ENCODE results near the gene NCAPD3. TPM values are rescaled to one million over a fixed set of nuclear protein-coding genes. Genes with fewer than 3 reads are reported as not detected.

The NCAPD3 gene
- total and polyA plus RNA-seq, 5 donors from 2014 or later = 12.9 to 38.2 (median 15.3) TPM

DNA sequence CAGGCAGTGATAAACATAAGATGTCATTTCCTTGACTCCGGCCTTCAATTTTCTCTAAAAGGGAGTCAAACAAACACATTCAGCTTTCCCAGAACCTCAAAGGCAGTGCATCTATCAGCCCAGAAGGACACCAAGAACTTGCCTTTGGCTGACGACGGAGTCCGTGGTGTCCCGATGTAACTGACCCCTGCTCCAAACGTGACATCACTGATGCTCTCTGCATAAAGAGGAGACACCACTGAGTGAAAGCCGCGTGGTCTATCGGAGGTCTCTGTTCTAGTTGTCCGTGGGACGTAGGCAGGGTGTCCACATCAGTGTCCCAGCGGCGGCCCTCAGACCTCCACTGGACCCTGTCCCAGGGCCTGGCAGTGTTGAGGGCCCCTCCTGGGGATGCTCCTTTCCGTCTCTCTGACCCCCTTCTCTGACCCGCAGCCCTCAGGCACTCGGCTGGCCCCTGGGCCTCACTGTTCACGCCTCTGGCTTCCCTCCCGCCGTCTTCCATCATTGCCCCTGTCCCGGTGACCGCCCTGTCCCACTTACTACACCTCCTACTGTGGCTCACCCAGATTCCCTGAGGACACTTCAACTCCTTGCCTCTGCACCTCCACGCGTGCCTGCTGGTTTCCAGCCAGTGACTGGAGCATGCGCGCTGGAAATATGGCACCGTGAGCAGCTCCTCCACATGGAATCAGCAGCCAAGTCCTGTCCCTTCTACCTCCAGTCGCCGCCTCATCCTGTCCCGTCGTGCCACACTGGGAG is 70.4 kb downstream of the NCAPD3 start:
- peaks cover 57% of the 10 kb centered on the region for H3K36me3 Mint-ChIP-seq
- H3K27ac Mint-ChIP-seq = peak overlapping the region in 1 of 3 donors; percentile 5
- Histone ChIP-seq H3K27ac (ENCODE audit: insufficient read depth, low read length, poor library complexity, severe bottlenecking) (no peak overlapping the region), H3K27me3 (ENCODE audit: control insufficient read depth, insufficient read depth, low read length) (no peaks in the 10 kb centered on the region), H3K4me3 (ENCODE audit: low read depth, low read length) (no peak overlapping the region), H3K4me1 (ENCODE audit: control insufficient read depth, insufficient read depth, low read length, poor library complexity, severe bottlenecking) (no peaks in the 10 kb centered on the region), H3K9me3 (ENCODE audit: control insufficient read depth in 2 of 2, low read length in 2 of 2) (no peaks in the 10 kb centered on the region), H3K36me3 (ENCODE audit: control insufficient read depth, insufficient read depth, low read length) (peaks cover 58% of the 10 kb centered on the region)
- ATAC-seq (ENCODE audit: low read depth in 2 of 2) (no peak), DNase-seq (no peak)
- H3K9me3 Mint-ChIP-seq = no peaks in the 10 kb centered on the region
- no peaks in the 10 kb centered on the region for H3K27me3 Mint-ChIP-seq
- H3K4me3 Mint-ChIP-seq = no peak overlapping the region
- peaks cover 0 to 2% (median 0%) of the 10 kb centered on the region in 4 donors for H3K4me1 Mint-ChIP-seq

DNA sequence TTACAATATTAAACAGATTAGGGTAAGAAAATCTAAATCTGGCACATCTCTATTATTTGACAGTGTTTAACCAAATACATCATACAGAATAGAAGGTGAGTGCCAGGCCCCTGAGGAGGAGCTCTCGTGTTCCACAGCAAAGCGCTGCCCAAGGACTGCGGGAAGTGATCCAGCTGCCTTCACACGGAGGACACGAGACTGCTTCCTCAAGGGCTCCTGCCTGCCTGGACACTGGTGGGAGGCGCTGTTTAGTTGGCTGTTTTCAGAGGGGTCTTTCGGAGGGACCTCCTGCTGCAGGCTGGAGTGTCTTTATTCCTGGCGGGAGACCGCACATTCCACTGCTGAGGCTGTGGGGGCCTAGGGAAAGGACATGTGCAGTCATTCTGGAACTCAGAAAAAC is 71.1 kb downstream of the NCAPD3 start:
- DNase-seq = no peak
- H3K36me3 ChIP-seq (ENCODE audit: control insufficient read depth, insufficient read depth, low read length) = peaks cover 52% of the 10 kb centered on the region
- no peaks in the 10 kb centered on the region for H3K4me1 ChIP-seq (ENCODE audit: control insufficient read depth, insufficient read depth, low read length, poor library complexity, severe bottlenecking)
- no peaks in the 10 kb centered on the region for H3K27me3 ChIP-seq (ENCODE audit: control insufficient read depth, insufficient read depth, low read length)
- no peak overlapping the region for H3K4me3 ChIP-seq (ENCODE audit: low read depth, low read length)
- H3K27me3 Mint-ChIP-seq = no peaks in the 10 kb centered on the region
- ATAC-seq (ENCODE audit: low read depth in 2 of 2) = no peak
- no peak overlapping the region for H3K4me3 Mint-ChIP-seq
- H3K27ac Mint-ChIP-seq = no peak overlapping the region
- peaks cover 0 to 2% (median 0%) of the 10 kb centered on the region in 4 donors for H3K4me1 Mint-ChIP-seq
- H3K9me3 Mint-ChIP-seq = no peaks in the 10 kb centered on the region
- no peak overlapping the region for H3K27ac ChIP-seq (ENCODE audit: insufficient read depth, low read length, poor library complexity, severe bottlenecking)
- peaks cover 51% of the 10 kb centered on the region for H3K36me3 Mint-ChIP-seq
- no peaks in the 10 kb centered on the region for H3K9me3 ChIP-seq (ENCODE audit: control insufficient read depth in 2 of 2, low read length in 2 of 2)

DNA sequence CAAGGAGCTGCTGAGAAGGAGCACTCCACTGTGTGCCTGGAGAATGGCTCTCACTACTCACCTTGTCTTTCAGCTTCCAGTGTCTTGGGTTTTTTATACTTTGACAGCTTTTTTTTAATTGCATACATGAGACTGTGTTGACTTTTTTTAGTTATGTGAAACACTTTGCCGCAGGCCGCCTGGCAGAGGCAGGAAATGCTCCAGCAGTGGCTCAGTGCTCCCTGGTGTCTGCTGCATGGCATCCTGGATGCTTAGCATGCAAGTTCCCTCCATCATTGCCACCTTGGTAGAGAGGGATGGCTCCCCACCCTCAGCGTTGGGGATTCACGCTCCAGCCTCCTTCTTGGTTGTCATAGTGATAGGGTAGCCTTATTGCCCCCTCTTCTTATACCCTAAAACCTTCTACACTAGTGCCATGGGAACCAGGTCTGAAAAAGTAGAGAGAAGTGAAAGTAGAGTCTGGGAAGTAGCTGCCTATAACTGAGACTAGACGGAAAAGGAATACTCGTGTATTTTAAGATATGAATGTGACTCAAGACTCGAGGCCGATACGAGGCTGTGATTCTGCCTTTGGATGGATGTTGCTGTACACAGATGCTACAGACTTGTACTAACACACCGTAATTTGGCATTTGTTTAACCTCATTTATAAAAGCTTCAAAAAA is 72.6 kb downstream of the NCAPD3 start:
- H3K4me1 ChIP-seq (ENCODE audit: control insufficient read depth, insufficient read depth, low read length, poor library complexity, severe bottlenecking) = no peaks in the 10 kb centered on the region
- H3K4me1 Mint-ChIP-seq = peaks cover 0 to 2% (median 0%) of the 10 kb centered on the region in 4 donors
- H3K9me3 Mint-ChIP-seq = no peaks in the 10 kb centered on the region
- no peaks in the 10 kb centered on the region for H3K27me3 Mint-ChIP-seq
- H3K36me3 ChIP-seq (ENCODE audit: control insufficient read depth, insufficient read depth, low read length) = peaks cover 38% of the 10 kb centered on the region
- no peak overlapping the region for H3K4me3 Mint-ChIP-seq
- no peak overlapping the region for H3K4me3 ChIP-seq (ENCODE audit: low read depth, low read length)
- DNase-seq (no peak), ATAC-seq (ENCODE audit: low read depth in 2 of 2) (no peak)
- H3K9me3 ChIP-seq (ENCODE audit: control insufficient read depth in 2 of 2, low read length in 2 of 2) = no peaks in the 10 kb centered on the region
- H3K27ac Mint-ChIP-seq = peak overlapping the region in 2 of 3 donors; percentile 60 to 75
- no peak overlapping the region for H3K27ac ChIP-seq (ENCODE audit: insufficient read depth, low read length, poor library complexity, severe bottlenecking)
- H3K27me3 ChIP-seq (ENCODE audit: control insufficient read depth, insufficient read depth, low read length) = no peaks in the 10 kb centered on the region
- H3K36me3 Mint-ChIP-seq = peaks cover 36% of the 10 kb centered on the region

DNA sequence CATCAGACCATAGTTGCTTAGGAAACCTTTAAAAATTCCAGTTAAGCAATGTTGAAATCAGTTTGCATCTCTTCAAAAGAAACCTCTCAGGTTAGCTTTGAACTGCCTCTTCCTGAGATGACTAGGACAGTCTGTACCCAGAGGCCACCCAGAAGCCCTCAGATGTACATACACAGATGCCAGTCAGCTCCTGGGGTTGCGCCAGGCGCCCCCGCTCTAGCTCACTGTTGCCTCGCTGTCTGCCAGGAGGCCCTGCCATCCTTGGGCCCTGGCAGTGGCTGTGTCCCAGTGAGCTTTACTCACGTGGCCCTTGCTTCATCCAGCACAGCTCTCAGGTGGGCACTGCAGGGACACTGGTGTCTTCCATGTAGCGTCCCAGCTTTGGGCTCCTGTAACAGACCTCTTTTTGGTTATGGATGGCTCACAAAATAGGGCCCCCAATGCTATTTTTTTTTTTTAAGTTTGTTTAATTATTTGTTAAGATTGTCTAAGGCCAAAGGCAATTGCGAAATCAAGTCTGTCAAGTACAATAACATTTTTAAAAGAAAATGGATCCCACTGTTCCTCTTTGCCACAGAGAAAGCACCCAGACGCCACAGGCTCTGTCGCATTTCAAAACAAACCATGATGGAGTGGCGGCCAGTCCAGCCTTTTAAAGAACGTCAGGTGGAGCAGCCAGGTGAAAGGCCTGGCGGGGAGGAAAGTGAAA is 73.4 kb downstream of the NCAPD3 start:
- H3K27me3 Mint-ChIP-seq = no peaks in the 10 kb centered on the region
- no peak overlapping the region for H3K4me3 Mint-ChIP-seq
- H3K36me3 Mint-ChIP-seq = peaks cover 28% of the 10 kb centered on the region
- no peaks in the 10 kb centered on the region for H3K27me3 ChIP-seq (ENCODE audit: control insufficient read depth, insufficient read depth, low read length)
- H3K27ac Mint-ChIP-seq = no peak overlapping the region
- H3K4me1 Mint-ChIP-seq = peaks cover 0 to 2% (median 0%) of the 10 kb centered on the region in 4 donors
- no peaks in the 10 kb centered on the region for H3K4me1 ChIP-seq (ENCODE audit: control insufficient read depth, insufficient read depth, low read length, poor library complexity, severe bottlenecking)
- H3K9me3 ChIP-seq (ENCODE audit: control insufficient read depth in 2 of 2, low read length in 2 of 2) = no peaks in the 10 kb centered on the region
- no peak for DNase-seq
- H3K4me3 ChIP-seq (ENCODE audit: low read depth, low read length) = no peak overlapping the region
- no peaks in the 10 kb centered on the region for H3K9me3 Mint-ChIP-seq
- H3K27ac ChIP-seq (ENCODE audit: insufficient read depth, low read length, poor library complexity, severe bottlenecking) = no peak overlapping the region
- H3K36me3 ChIP-seq (ENCODE audit: control insufficient read depth, insufficient read depth, low read length) = peaks cover 30% of the 10 kb centered on the region
- no peak for ATAC-seq (ENCODE audit: low read depth in 2 of 2)

DNA sequence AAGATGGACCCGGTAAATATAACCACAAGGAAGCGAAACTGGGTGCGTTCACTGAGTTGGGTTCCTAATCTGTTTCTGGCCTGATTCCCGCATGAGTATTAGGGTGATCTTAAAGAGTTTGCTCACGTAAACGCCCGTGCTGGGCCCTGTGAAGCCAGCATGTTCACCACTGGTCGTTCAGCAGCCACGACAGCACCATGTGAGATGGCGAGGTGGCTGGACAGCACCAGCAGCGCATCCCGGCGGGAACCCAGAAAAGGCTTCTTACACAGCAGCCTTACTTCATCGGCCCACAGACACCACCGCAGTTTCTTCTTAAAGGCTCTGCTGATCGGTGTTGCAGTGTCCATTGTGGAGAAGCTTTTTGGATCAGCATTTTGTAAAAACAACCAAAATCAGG is 74.4 kb downstream of the NCAPD3 start:
- Mint-ChIP-seq H3K27ac (no peak overlapping the region), H3K4me1 (peaks cover 0 to 2% (median 0%) of the 10 kb centered on the region in 4 donors), H3K9me3 (no peaks in the 10 kb centered on the region), H3K27me3 (no peaks in the 10 kb centered on the region), H3K36me3 (peaks cover 26% of the 10 kb centered on the region), H3K4me3 (no peak overlapping the region)
- ATAC-seq (ENCODE audit: low read depth in 2 of 2) (no peak), DNase-seq (no peak)
- H3K4me3 ChIP-seq (ENCODE audit: low read depth, low read length) = no peak overlapping the region
- no peak overlapping the region for H3K27ac ChIP-seq (ENCODE audit: insufficient read depth, low read length, poor library complexity, severe bottlenecking)
- no peaks in the 10 kb centered on the region for H3K4me1 ChIP-seq (ENCODE audit: control insufficient read depth, insufficient read depth, low read length, poor library complexity, severe bottlenecking)
- H3K36me3 ChIP-seq (ENCODE audit: control insufficient read depth, insufficient read depth, low read length) = peaks cover 26% of the 10 kb centered on the region
- H3K9me3 ChIP-seq (ENCODE audit: control insufficient read depth in 2 of 2, low read length in 2 of 2) = no peaks in the 10 kb centered on the region
- H3K27me3 ChIP-seq (ENCODE audit: control insufficient read depth, insufficient read depth, low read length) = no peaks in the 10 kb centered on the region

DNA sequence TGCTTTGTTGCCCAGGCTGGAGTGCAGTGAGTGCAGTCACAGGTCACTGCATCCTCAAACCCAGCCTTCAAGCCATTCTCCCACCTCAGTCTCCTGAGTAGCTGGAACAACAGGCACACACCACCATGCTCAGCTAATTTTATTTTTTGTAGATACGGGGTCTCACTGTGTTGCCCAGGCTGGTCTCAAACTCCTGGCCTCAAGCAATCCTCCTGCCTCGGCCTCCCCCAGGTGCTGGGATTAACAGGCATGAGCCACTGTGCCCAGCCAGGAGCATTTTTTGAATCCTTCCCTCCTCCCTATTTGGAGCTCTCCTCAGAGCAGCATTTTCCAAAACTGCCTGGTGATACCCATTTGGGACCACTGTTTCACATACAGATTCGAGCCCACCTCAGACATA is 77.2 kb downstream of the NCAPD3 start:
- Mint-ChIP-seq H3K27ac (no peak overlapping the region), H3K9me3 (no peaks in the 10 kb centered on the region), H3K4me3 (no peak overlapping the region), H3K27me3 (no peaks in the 10 kb centered on the region), H3K4me1 (peaks cover 0 to 2% (median under 1%) of the 10 kb centered on the region in 4 donors), H3K36me3 (peaks cover 18% of the 10 kb centered on the region)
- Histone ChIP-seq H3K4me1 (ENCODE audit: control insufficient read depth, insufficient read depth, low read length, poor library complexity, severe bottlenecking) (no peaks in the 10 kb centered on the region), H3K9me3 (ENCODE audit: control insufficient read depth in 2 of 2, low read length in 2 of 2) (no peaks in the 10 kb centered on the region), H3K27ac (ENCODE audit: insufficient read depth, low read length, poor library complexity, severe bottlenecking) (no peak overlapping the region), H3K36me3 (ENCODE audit: control insufficient read depth, insufficient read depth, low read length) (peaks cover 11% of the 10 kb centered on the region), H3K27me3 (ENCODE audit: control insufficient read depth, insufficient read depth, low read length) (no peaks in the 10 kb centered on the region), H3K4me3 (ENCODE audit: low read depth, low read length) (no peak overlapping the region)
- DNase-seq (no peak), ATAC-seq (ENCODE audit: low read depth in 2 of 2) (no peak)

DNA sequence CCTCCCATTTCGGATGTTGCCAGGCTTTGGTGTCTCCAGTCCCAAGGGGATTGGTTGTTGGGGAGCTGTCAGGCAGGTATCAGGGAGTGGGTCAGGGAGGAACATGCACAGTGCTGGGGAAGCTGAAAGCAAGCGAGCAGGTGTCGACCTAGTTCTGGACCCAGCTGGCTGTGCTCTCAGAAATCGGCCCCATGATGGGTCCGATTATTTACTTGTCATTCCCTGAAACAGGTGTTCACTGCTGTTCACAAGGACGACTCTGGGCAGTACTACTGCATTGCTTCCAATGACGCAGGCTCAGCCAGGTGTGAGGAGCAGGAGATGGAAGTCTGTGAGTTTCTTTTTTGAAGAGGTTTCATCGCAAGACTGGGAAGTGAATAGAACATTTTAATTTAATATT is 78.1 kb downstream of the NCAPD3 start:
- ATAC-seq (ENCODE audit: low read depth in 2 of 2) = no peak
- Mint-ChIP-seq H3K36me3 (peaks cover 12% of the 10 kb centered on the region), H3K9me3 (no peaks in the 10 kb centered on the region)

More for the DNA sequence above, 78.1 kb downstream of the NCAPD3 start:
- Histone ChIP-seq H3K9me3 (ENCODE audit: control insufficient read depth in 2 of 2, low read length in 2 of 2) (no peaks in the 10 kb centered on the region), H3K27me3 (ENCODE audit: control insufficient read depth, insufficient read depth, low read length) (no peaks in the 10 kb centered on the region), H3K4me3 (ENCODE audit: low read depth, low read length) (no peak overlapping the region), H3K4me1 (ENCODE audit: control insufficient read depth, insufficient read depth, low read length, poor library complexity, severe bottlenecking) (no peaks in the 10 kb centered on the region), H3K36me3 (ENCODE audit: control insufficient read depth, insufficient read depth, low read length) (peaks cover 7% of the 10 kb centered on the region), H3K27ac (ENCODE audit: insufficient read depth, low read length, poor library complexity, severe bottlenecking) (no peak overlapping the region)
- no peaks in the 10 kb centered on the region for H3K27me3 Mint-ChIP-seq
- no peak for DNase-seq
- H3K27ac Mint-ChIP-seq = no peak overlapping the region
- peaks cover 0 to 2% (median under 1%) of the 10 kb centered on the region in 4 donors for H3K4me1 Mint-ChIP-seq
- H3K4me3 Mint-ChIP-seq = no peak overlapping the region
